ENCODE data around the gene SCN4A. TPM values are rescaled to one million over a fixed set of nuclear protein-coding genes. Genes with fewer than 3 reads are reported as not detected.

The SCN4A gene
- total and polyA plus RNA-seq, 2 of the 13 experiments (the other 11 are each of a cell fraction or from before 2014, with no cell fraction given) = 0.02 to 0.03 TPM

- Histone ChIP-seq H2AFZ (ENCODE audit: low read length) (no peak overlapping the region), H3K4me3 (replicated peaks in 1 of 3; ENCODE audit: insufficient read depth in 1 of 3, low read depth in 2 of 3, low read length in 3 of 3) (no peak overlapping the region), H3K27me3 (ENCODE audit: control insufficient read depth in 1 of 2, insufficient read depth in 2 of 2, low read length in 2 of 2) (peaks cover 2 to 60% of the 10 kb centered on the region in 2 experiments; a peak in 3 of 5 replicates), H3K79me2 (ENCODE audit: insufficient read depth, low read length) (no peaks in the 10 kb centered on the region), H3K4me1 (ENCODE audit: insufficient read depth, low read length) (no peaks in the 10 kb centered on the region), H4K20me1 (ENCODE audit: insufficient read depth, low read length) (no peaks in the 10 kb centered on the region), H3K9me3 (ENCODE audit: low read length) (no peaks in the 10 kb centered on the region), H3K9ac (ENCODE audit: insufficient read depth, low read depth, low read length) (no peak overlapping the region), H3K36me3 (replicated peaks in 1 of 2; ENCODE audit: control insufficient read depth in 1 of 2, insufficient read depth in 2 of 2, low read length in 2 of 2) (no peaks in the 10 kb centered on the region), H3K27ac (ENCODE audit: extremely low read length, insufficient read depth, low read length) (no peak overlapping the region), H3K4me2 (ENCODE audit: low read depth, low read length) (no peak overlapping the region)
- in situ Hi-C loops (cut with HindIII; ENCODE audit: extremely low pct_ligation_motif_present, low pct_unique_long_range_greater_than_20kb) = no loop called here
- CTCF ChIA-PET (ENCODE audit: low intra/inter-chr PET ratio, low total read pairs) = no interaction called here
- intact Hi-C loops (cut with micrococcal nuclease; ENCODE audit: unreplicated experiment) = no loop called here
- BruUV-seq (replicated peaks) = no TSS peak
- POLR2A ChIA-PET = no interaction called here
- 39% methylated on average over 6 of the region's 6 CpGs for WGBS (ENCODE audit: low lambda C conversion rate)
- TF ChIP-seq YY1 (IDR thresholded peaks at IDR 0.05; ENCODE audit: insufficient read depth, insufficient replicate concordance, low read depth, low read length) (no peak), ZNF660 (CRISPR knock-in tag; IDR thresholded peaks at IDR 0.05; ENCODE audit: borderline replicate concordance, low read depth) (no peak), FUBP1 (CRISPR knock-in tag; IDR thresholded peaks at IDR 0.05; ENCODE audit: borderline replicate concordance) (no peak), ZNF766 (CRISPR knock-in tag; IDR thresholded peaks at IDR 0.05; ENCODE audit: borderline replicate concordance) (no peak), FOXO4 (CRISPR knock-in tag; conservative IDR thresholded peaks at IDR 0.05) (no peak), GABPB1 (CRISPR knock-in tag; IDR thresholded peaks at IDR 0.05) (no peak), ZBTB46 (CRISPR knock-in tag; IDR thresholded peaks at IDR 0.05; ENCODE audit: borderline replicate concordance) (no peak), PATZ1 (CRISPR knock-in tag; IDR thresholded peaks at IDR 0.05) (no peak), YEATS4 (CRISPR knock-in tag; IDR thresholded peaks at IDR 0.05; ENCODE audit: borderline replicate concordance) (no peak), TOE1 (CRISPR knock-in tag; IDR thresholded peaks at IDR 0.05) (no peak), SNAPC2 (CRISPR knock-in tag; IDR thresholded peaks at IDR 0.05) (no peak), ZNF136 (CRISPR knock-in tag; IDR thresholded peaks at IDR 0.05; ENCODE audit: low read depth) (no peak), ZBTB25 (CRISPR knock-in tag; IDR thresholded peaks at IDR 0.05) (no peak), MIER2 (CRISPR knock-in tag; IDR thresholded peaks at IDR 0.05) (no peak), GABPA (IDR thresholded peaks at IDR 0.05; ENCODE audit: low read depth, low read length) (no peak), GABPA (CRISPR knock-in tag; IDR thresholded peaks at IDR 0.05; ENCODE audit: low read depth) (no peak), DMAP1 (CRISPR knock-in tag; IDR thresholded peaks at IDR 0.05) (no peak)
- DNase-seq (ENCODE audit: low spot score) (no peak), FAIRE-seq (no peak), ATAC-seq (no peak)
These were observed 35.4 kb downstream of the SCN4A start for GRCh38 chr17:63937319-63937718.

Measured in HepG2 (cell line).